ENCODE measurements around the gene TNFRSF6B.

The TNFRSF6B gene

DNA sequence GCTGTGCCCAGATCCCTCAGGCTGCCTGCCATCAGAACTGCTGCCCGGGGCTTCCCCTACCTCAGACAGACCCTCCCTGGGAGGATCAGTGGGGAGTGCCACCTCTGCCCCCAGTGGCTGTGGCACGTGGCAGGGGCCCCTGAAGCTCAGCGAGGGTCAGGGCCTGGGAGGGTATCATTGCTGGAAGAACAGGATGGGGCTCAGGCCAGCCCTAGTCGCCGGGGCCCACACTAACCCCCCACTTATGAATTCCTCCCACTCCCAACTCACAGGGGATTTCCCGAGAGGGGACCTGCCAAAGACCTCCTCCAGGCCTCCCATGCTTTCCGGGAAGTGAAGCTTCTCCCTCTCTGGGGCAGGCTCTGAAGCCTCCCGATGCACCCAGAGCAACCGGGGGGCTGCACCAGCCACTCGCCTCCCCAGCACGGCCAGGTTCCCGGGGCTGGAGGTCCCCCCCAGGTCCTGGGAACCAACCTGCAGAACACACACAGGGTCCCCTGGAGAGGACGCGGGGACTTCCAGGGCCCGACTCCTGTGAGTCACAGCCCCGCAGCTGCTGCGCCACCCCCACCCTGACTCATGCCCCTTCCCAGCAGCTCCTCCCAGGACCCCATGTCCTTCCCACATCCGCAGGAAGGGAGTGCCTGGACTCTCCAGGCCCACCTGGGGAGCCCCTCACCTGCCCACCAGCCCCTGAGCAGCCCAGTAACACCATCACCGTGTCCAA lies 2.5 kb downstream of the TNFRSF6B start:
- DNase-seq: no peak

GRCh38 chr20:63699466-63700198 lies 3.2 kb downstream of the TNFRSF6B start:
- DNase-seq: no peak

DNA sequence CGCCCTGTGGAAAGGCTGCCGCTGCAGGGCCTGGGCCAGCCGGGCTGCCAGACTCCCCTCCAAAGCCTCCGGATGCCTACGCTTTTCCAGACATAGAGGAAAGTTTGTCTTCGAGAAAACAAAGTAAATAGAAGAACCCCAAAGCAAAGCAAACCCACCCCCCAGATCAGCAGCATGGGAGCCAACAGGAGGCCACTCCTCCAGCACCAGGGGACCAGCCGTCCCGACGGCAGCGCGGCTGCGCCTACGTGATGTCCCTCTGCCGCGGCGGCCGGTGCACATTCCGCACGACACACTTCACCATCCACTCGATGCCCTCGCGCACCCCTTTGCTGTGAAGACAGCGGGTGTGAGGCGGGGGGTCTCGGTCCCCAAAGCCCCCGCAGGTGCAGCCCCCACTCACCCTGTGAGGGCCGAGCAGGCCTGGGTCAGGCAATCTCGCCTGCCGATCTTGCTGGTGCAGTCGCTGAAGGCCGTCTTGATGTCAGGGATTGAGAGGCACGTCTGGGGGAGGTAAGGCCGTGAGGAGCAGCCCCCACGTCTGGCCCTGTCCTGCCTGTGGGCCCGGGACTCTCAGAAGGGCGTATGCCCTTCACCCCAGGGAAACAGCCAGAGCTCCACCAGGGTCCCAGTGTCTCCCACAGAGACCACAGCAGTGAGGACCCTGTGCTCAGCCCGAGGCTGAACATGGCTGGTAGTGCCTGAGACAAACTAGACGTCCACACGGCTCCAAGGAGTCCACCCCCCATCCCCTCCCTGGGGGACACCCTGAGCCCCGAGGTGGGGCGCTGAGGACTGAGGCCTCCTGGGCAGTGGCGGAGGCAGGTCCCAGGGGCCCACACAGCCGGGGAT lies 4.0 kb downstream of the TNFRSF6B start:
- DNase-seq: no peak

- DNase-seq: no peak
These were observed 4.5 kb downstream of the TNFRSF6B start for GRCh38 chr20:63701051-63701328.

- DNase-seq: no peak
These were observed 5.0 kb downstream of the TNFRSF6B start for GRCh38 chr20:63701329-63702035.

GRCh38 chr20:63702036-63702665 lies 5.7 kb downstream of the TNFRSF6B start:
- DNase-seq: no peak

DNA sequence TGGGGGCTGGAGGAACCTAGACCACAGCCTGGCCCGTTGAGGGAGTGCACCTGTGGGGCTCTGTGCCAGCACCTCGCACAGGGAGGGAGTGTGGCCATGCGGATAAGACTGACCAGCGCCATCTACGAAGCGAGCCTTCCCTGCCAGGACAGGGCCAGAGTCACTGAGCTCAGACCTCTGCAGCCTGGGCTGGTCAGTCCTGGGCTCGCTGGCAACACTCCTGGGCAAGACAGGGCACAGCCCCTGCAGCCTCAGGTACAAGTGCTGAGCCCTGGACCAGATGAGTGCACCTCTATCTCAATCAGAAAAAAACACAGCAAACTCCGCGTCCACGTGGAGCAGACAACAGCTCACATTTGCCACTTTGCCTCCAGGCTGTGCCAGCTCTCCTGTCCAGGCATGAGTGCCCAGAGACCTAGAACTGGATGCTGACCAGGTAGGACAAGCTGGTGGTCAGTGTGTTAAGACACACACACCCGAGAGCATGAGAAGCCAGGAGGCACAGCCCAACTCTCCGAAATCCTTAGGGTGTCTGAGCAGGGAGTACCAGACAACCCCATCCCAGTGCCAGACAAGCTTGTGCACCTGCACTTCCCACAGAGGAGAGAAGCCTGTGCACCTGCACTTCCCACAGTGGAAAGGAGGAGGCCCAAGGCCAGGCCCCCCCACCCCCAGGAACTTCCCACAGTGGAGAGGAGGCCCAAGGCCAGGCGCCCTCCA lies 6.5 kb downstream of the TNFRSF6B start:
- DNase-seq: no peak

GRCh38 chr20:63703471-63703975 lies 7.1 kb downstream of the TNFRSF6B start:
- no peak for DNase-seq

- no peak for DNase-seq
These were observed 7.7 kb downstream of the TNFRSF6B start for GRCh38 chr20:63703976-63704748.

- DNase-seq: no peak
These were observed 8.3 kb downstream of the TNFRSF6B start for GRCh38 chr20:63704749-63705117.

DNA sequence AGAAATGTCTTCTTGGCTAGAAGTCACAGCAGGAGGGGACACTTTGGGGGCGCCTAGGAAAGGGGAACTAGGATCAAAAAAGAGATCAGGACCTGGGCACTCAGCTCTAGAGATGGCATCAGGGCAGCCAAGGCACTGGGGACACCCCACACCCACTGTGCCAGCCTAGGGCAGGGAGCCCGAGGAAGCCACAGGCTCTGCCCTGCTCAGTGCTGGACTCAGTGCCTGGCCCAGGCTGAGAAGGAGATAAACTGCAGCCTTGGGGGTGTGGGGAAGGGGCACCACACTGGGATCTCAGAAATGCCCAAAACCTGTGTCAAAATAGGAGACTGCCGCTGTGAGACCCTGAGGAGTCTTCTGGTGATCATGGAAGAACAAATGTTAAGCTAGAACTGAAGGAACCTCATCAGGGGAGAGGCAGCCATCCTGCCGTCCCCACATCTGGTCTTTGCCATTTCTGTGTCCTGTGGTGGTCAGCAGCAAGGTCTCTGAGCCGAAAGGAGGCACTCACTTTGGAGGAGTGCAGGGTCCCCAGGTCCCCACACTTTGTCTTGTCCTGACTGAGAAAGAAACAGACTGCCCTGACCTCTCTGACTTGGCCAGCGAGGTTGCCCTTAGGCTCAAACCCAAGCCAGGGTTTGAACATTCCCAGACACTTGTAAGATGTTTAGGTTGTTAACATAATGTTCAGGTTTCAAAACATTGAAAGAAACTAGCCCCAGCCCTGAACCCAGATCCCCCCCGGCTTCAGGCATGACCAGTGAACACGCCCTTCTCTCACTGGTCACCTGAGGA lies 9.0 kb downstream of the TNFRSF6B start:
- no peak for DNase-seq

GRCh38 chr20:63706027-63706695 lies 9.7 kb downstream of the TNFRSF6B start:
- DNase-seq: no peak

GRCh38 chr20:63706852-63707557 lies 10.6 kb downstream of the TNFRSF6B start:
- peak; percentile 14 for DNase-seq

GRCh38 chr20:63707558-63708300 lies 11.3 kb downstream of the TNFRSF6B start, which contains the start of the genes ARFRP1 and ZGPAT:
ARFRP1 (minus strand) TSS chr20:63707976; CDS start chr20:63707091, 885 bp downstream.
ZGPAT (plus strand) TSS chr20:63708039; CDS start chr20:63708581, 542 bp downstream.
- DNase-seq: peak; percentile 82

DNA sequence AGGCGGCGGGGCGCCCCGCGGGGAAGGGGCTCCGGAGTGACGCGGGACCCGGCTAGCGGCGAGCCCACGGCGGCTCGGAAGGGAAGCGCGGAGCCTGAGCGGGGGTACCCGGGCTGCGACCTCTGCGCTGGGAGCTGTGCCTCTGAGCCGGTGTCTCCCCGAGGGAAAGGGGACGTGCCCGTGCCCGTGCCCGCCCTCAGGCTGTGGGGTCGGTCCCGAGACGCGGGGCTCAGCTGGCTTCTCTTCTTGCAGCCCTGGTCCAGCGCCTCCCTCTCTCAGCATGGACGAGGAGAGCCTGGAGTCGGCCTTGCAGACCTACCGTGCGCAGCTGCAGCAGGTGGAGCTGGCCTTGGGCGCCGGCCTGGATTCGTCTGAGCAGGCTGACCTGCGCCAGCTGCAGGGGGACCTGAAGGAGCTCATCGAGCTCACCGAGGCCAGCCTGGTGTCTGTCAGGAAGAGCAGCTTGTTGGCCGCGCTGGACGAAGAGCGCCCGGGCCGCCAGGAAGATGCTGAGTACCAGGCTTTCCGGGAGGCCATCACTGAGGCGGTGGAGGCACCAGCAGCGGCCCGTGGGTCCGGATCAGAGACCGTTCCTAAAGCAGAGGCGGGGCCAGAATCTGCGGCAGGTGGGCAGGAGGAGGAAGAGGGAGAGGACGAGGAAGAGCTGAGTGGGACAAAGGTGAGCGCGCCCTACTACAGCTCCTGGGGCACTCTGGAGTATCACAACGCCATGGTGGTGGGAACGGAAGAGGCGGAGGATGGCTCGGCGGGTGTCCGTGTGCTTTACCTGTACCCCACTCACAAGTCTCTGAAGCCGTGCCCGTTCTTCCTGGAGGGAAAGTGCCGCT lies 12.1 kb downstream of the TNFRSF6B start:
- no peak for DNase-seq

DNA sequence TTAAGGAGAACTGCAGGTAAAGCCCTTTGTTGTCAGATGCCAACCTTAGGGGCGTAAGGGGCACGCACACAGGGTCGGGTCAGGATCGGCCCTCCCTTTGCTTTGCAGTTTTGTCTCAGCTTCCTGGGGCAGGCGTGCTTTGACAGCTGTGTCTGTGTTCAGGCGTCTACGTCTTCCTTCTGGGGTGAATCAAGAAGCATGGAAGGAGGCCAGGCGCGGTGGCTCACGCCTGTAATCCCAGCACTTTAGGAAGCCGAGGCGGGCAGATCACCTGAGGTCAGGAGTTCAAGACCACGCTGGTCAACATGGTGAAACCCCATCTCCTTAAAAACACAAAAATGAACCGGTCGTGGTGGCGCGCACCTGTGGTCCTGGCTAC lies 12.7 kb downstream of the TNFRSF6B start:
- DNase-seq: no peak

DNA sequence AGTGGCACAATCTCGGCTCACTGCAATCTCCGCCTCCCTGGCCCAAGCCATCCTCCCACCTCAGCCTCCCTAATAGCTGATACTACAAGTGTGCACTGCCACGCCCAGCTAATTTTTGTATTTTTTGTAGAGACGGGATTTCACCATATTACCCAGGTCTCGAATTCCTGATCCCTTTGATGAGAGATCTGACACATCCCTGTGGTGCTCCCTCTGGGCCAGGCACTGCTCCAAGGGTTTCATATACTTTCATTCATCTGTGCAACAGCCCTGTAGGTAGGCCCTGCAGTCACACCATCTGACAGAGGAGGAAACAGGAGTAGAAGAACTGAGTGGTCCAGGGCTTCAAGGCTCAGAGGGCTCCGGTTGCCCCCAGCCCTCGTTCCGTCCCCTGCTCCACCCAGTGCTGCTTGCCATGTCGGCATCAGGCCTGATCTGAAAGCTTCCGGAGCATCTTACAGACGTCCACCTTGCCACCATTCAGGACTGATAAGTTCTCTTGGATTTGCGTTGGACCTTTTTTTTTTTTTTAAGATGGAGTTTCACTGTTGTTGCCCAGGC lies 14.7 kb downstream of the TNFRSF6B start:
- DNase-seq: no peak
